Activated CD4-positive, alpha-beta T cell treated with anti-CD3 and anti-CD28 coated beads for 1 hour (primary cell): ENCODE measurements around the gene OPALIN.

Experiments used
- DNase-seq: peaks from one replicate; pipeline ENCODE4 v3.0.0-alpha.2; 2020

The OPALIN gene

GRCh38 chr10:96371356-96371755 is 12.6 kb upstream of the OPALIN start:
- DNase-seq = no peak

DNA sequence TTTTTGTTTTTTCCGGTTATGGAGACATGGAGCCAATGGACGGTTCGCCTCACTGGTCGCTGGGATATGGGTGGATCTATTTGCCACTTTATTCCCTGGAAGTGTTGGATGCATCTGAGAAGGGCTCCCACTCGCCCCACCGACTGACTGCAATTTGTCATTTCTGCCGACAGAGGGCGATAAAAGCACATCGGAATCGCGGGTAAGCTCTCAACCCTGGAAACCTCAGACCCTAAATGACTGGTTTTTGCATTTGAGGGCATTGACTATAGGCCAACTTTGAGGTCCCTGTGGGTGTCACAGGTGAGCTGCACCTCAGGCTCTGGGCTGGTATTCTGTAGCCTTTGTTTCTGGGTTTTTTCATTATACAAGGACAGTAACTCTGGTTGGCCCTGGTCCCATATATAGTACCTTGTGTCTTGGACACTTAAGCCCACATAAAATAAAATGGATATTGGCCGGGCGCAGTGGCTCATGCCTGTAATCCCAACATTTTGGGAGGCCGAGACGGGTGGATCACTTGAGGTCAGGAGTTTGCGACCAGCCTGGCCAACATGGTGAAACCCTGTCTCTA is 11.9 kb upstream of the OPALIN start:
- peak; percentile 23 for DNase-seq

DNA sequence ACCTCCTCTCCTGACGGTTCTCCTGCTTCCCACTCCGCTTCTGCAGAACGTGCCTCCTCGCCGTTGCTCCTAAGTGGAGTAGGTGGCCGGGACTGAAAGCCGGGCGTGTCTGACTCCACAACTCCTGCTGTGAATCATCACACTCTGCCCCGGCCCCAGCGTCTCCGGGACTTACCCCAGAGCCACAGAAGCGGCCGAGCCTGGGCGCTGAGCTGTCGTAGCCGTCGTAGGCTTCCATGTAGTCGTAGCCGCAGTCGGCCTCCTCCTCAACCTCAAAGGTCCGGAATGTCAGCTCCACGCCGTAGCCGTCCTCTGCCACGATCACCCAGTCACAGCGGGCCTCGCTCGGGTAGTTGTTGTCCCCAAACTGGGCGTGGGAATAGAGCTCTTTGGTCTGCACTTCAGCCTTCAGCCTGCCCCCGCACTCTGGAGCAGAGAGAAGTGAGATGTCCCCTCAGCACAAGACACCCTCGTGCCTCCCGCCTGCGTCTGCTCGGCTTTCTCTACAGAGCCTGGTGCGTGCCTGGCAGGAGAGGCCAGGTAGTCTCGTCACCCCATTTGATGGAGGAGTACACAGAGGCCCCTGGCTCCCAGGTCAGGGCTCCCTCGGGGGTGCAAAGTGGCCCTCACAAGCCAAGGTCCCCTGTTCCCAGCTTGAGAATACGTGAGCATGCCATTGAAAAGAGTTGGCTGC is 11.2 kb upstream of the OPALIN start:
- no peak for DNase-seq

DNA sequence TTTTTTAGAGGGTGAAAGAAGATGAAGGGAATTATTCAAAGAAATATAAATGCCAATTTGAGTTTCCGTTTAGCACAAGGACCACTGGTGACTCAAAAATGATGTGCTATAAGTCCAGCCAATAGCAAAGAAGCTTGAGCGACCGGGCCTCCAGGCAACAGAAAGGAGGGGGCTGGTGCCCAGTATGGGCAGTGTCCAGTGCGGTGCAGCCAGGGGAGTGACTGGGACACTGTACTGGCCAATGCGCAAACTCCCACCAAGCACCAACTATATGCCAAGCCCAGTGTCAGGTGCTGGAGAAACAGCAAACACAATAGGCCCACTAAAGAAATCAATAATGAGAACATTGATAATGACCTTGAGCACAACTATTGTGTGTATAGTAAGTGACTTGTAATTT is 10.2 kb upstream of the OPALIN start:
- DNase-seq = no peak

GRCh38 chr10:96367470-96367869 is 8.7 kb upstream of the OPALIN start:
- DNase-seq = no peak

DNA sequence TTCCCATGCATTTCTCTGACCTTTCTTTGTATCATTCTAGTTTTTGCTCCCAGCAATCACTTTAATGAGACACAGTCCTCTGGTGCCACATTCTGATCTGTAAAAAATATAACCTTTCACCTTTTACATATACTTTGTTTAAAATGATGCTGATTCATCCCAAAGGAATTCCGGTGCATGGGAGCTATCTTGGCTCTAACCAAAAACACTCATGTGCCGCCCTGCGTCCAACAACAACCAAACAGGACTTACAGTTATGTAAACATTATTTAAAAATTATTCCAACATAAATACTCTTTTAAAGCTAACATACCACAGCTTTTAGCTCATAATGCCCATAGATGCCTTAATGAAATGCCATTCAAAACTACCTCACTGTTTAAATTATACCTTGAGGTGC is 7.7 kb upstream of the OPALIN start:
- DNase-seq = no peak

GRCh38 chr10:96365571-96365970 is 6.8 kb upstream of the OPALIN start:
- no peak for DNase-seq

DNA sequence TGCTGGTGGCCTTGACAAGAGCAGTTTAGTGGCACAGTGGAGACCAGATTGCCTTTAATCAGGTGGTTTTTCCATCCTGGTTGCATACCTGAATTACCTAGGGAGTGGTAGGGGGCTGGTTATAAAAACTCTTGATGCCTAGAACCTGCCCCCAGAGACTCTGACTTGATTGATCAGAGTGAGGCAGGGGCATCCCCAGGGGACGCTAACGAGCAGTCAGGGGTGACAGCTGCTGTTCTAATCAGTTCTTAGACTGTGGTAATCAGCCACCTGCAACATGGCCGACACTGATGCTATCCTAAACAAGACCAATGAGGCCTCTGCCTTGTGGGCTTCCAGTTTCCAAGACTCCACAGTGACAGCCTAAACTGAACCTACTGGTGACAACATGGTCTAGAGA is 2.0 kb upstream of the OPALIN start:
- DNase-seq = no peak

- no peak for DNase-seq
Observed at GRCh38 chr10:96360331-96360730, 1.5 kb upstream of the OPALIN start.

DNA sequence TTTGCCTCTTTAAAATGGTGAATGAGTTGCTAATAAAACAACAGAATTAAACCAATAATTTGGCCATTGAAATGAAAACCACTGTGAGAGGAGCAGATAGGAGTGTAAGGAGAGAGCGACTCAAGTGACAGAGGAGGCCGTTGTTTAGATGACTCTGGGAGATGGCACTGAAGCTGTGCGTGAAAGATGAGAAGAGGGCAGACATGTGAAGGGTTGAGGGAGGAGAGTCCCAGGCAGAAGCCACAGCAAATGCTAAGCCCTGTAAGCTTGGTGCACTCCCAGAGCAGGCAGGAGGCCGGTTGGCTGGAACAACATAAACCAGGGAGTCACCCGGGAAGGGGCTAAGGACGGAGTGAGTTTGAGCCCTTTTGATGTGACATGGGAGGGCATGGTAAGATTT is 814 bp upstream of the OPALIN start:
- DNase-seq = no peak

GRCh38 chr10:96357038-96357620 is 1.7 kb downstream of the OPALIN start:
- DNase-seq = no peak

GRCh38 chr10:96352582-96352981 is 6.2 kb downstream of the OPALIN start:
- DNase-seq = no peak

GRCh38 chr10:96352027-96352426 is 6.8 kb downstream of the OPALIN start:
- no peak for DNase-seq

DNA sequence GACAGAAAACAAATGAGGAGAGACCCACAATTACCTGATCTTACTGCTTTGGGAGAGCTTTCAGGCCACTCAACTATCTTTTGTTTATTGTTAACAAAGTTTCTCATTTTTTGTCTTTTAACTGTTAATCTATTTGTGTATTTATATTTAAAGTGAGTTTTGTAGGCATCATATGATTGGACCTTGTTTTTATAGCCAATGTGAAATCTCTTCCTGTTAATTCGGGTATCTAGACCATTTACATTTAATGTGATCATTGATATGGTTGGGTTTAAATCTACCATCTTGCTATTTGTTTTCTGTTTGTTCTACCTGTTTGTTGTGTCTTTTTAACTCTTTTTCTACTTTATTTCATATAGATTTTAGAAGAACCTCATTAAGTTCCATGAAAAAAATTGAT is 12.5 kb downstream of the OPALIN start:
- no peak for DNase-seq

DNA sequence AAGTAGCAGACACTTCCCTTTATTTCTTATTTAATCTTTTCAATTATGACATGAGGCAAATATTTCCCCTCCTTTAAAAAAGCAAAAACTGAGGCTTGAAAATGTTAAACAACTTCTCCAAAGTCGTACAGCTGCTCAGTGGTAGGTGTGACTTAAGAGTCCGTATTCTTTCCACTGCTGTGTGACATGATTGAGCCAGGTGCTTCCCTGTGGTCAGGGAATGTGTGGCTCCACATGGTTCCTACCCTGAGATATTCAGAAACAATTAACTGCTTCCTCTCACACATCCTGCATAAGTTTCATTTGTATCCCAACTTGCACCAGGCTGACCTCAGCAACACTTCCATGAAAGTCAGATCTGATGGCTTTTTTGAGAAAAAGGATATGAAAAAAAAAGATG is 13.6 kb downstream of the OPALIN start:
- DNase-seq = no peak

GRCh38 chr10:96344178-96344577 is 14.6 kb downstream of the OPALIN start:
- DNase-seq = no peak

- no peak for DNase-seq
Observed at GRCh38 chr10:96342402-96342801, 16.4 kb downstream of the OPALIN start.

- DNase-seq = no peak
Observed at GRCh38 chr10:96341219-96342182, 17.3 kb downstream of the OPALIN start.

GRCh38 chr10:96339956-96340904 is 18.6 kb downstream of the OPALIN start:
- peak; percentile 26 for DNase-seq

DNA sequence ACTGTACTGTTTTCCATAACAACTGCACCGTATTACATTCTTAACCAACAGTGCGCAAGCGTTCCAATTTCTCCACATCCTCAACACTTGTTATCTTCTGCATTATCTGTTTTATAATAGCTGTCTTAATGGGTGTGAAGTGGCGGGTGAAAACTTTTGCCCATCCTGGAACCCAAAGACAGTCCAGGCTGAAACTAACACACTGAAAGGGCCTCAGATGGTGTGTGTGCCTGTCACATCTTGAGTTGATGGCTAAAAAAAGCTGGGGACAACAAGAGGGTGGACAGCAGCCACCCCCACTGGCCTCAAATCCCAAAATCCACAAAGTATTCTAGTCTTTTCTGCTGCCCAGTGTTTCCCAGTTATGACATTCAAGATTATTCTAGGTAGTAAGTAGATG is 19.4 kb downstream of the OPALIN start:
- DNase-seq = no peak

DNA sequence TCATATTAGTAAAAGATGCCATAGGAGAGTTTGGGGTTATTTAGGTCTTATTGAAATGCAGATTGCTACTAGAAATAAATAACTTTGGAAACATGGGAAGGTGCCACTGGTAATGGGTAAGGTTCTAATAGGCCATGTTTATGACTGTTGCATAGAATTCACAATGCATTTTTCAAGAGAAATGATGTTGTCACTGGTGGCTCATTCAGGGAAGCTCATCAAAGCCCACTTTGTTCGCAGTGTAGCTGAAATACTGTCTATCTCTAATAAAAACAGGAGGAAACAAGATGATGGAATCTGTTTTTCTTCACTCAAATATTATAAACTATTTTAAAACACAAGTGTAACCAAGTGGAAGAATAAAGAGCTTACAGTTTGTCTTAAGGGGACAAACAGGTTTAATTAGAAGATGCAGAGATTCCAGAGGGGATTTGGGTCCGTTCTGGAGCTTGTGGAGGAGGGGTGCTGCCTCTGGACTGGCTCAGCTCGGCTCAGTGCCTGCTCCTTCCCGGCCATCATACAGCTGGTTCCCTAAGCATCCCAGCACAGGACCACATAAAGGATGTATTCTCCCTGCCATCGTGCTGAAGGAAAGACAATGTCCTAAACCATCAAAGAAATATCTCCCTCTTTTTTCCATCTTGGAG is 20.4 kb downstream of the OPALIN start:
- DNase-seq = no peak

- no peak for DNase-seq
Observed at GRCh38 chr10:96337106-96337505, 21.7 kb downstream of the OPALIN start.
